ENCODE data around the gene CA6. TPM values are rescaled to one million over a fixed set of nuclear protein-coding genes. Genes with fewer than 3 reads are reported as not detected.

Gene CA6
- total and polyA plus RNA-seq, 2 of the 8 experiments (the other 6 are each of a cell fraction or from before 2014, with no cell fraction given), result not detected

DNA sequence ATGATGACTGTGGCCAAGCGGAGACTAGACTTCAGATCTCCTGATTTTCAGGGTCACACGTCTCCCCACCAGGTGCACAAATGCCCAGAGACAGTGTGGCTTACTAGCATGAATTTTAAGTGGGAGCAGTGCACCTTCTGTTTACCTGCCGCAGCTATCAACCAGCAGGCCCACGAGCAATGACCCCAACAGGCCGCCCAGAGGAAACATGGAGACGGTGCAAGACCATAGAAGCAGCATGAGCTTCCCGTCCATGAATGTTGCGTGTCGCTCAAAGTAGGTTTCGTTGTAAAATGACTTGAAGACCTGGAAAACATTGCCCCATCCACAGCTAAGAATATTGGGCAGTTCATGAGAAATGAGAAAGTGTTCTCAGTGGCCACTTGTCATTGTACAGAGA lies 77.1 kb downstream of the CA6 start:
- Histone ChIP-seq H2AK5ac (ENCODE audit: low read depth, low read length) (no peak overlapping the region), H3K36me3 (ENCODE audit: control insufficient read depth in 2 of 4, insufficient read depth in 4 of 4, low read length in 3 of 4) (no peaks in the 10 kb centered on the region), H2BK15ac (ENCODE audit: low read length) (no peak overlapping the region), H2AFZ (ENCODE audit: low read length) (no peak overlapping the region), H2BK120ac (replicated peaks; ENCODE audit: low read depth, low read length) (no peak overlapping the region), H2BK20ac (ENCODE audit: low read length) (no peak overlapping the region), H3K14ac (ENCODE audit: insufficient read length) (no peak overlapping the region), H3K79me2 (ENCODE audit: control insufficient read depth in 1 of 2, insufficient read depth in 2 of 2, low read length in 2 of 2) (no peaks in the 10 kb centered on the region), H4K8ac (ENCODE audit: extremely low read depth, insufficient read depth, low read length) (no peak overlapping the region), H3K23ac (ENCODE audit: insufficient read length) (no peak overlapping the region), H3K79me1 (ENCODE audit: low read depth, low read length) (no peaks in the 10 kb centered on the region; the same call in 1 of the 2 replicates), H3K4me2 (ENCODE audit: insufficient read depth in 1 of 2, low read depth in 2 of 2, low read length in 2 of 2) (no peak overlapping the region), H4K5ac (ENCODE audit: insufficient read length, low read depth, low read length) (no peak overlapping the region), H3K18ac (ENCODE audit: extremely low read depth, low read length) (no peak overlapping the region), H3K56ac (replicated peaks; ENCODE audit: insufficient read length, low read depth, low read length) (no peak overlapping the region), H2BK5ac (ENCODE audit: low read depth, low read length) (no peak overlapping the region), H4K91ac (replicated peaks; ENCODE audit: insufficient read length, low read length) (no peak overlapping the region), H4K20me1 (replicated peaks in 1 of 2; ENCODE audit: control insufficient read depth in 1 of 2, insufficient read depth in 2 of 2, low read length in 2 of 2) (no peaks in the 10 kb centered on the region), H3K4me1 (replicated peaks in 1 of 4; ENCODE audit: control insufficient read depth in 3 of 4, insufficient read depth in 4 of 4, low read length in 3 of 4) (no peaks in the 10 kb centered on the region), H3K27me3 (replicated peaks in 1 of 4; ENCODE audit: control insufficient read depth in 3 of 4, extremely low read depth in 1 of 4, insufficient read depth in 3 of 4, low read length in 3 of 4) (no peaks in the 10 kb centered on the region), H3K9me3 (ENCODE audit: insufficient read depth in 2 of 2, low read depth in 1 of 2, low read length in 1 of 2) (no peaks in the 10 kb centered on the region), H3K4ac (replicated peaks; ENCODE audit: insufficient read length, low read depth, low read length) (no peak overlapping the region), H3K27ac (ENCODE audit: low read depth, low read length) (no peak overlapping the region), H3K23me2 (ENCODE audit: low read depth, low read length) (no peaks in the 10 kb centered on the region), H3K9ac (replicated peaks in 1 of 4; ENCODE audit: extremely low read depth in 1 of 4, low read depth in 3 of 4, low read length in 3 of 4) (no peak overlapping the region), H3K4me3 (ENCODE audit: extremely low read depth in 1 of 4, insufficient read depth in 2 of 4, low read depth in 3 of 4, low read length in 4 of 4) (no peak overlapping the region), H2BK12ac (ENCODE audit: low read depth, low read length) (no peak overlapping the region)
- ChIA-PET CTCF (ENCODE audit: partially characterized antibody) (interaction anchor here (1.0 to 2.1 kb wide), 4 partner anchors 9 to 79 kb away, joined by 3 to 9 read pairs (median 5); no protein-coding TSS in a partner anchor), POLR2A (ENCODE audit: partially characterized antibody) (interaction anchor here (0.7 to 1.0 kb wide), 2 partner anchors 13 to 19 kb away, joined by 4 to 5 read pairs; no protein-coding TSS in a partner anchor)
- WGBS, 2 experiments (ENCODE audit: extremely low coverage in 1 of 2, insufficient coverage in 1 of 2, insufficient read length in 1 of 2, insufficient replicate concordance in 2 of 2, low coverage in 1 of 2, low lambda C conversion rate in 2 of 2, missing lambda C conversion rate in 1 of 2), result 95% methylated on average over 10 of the region's 10 CpGs; no CpG with 5 or more reads in 1 of the 2 experiments
- no peak for DNase-seq (ENCODE audit: low read depth in 1 of 2, low spot score in 2 of 2)
- no peak for TF ChIP-seq PHF8 (conservative IDR thresholded peaks at IDR 0.05; ENCODE audit: low read depth, low read length)
- TF ChIP-seq, protein P1, sequence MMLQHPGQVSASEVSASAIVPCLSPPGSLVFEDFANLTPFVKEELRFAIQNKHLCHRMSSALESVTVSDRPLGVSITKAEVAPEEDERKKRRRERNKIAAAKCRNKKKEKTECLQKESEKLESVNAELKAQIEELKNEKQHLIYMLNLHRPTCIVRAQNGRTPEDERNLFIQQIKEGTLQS (IDR thresholded peaks at IDR 0.05; ENCODE audit: insufficient read depth, low read depth, low read length), result no peak
- TF ChIP-seq, protein P2, sequence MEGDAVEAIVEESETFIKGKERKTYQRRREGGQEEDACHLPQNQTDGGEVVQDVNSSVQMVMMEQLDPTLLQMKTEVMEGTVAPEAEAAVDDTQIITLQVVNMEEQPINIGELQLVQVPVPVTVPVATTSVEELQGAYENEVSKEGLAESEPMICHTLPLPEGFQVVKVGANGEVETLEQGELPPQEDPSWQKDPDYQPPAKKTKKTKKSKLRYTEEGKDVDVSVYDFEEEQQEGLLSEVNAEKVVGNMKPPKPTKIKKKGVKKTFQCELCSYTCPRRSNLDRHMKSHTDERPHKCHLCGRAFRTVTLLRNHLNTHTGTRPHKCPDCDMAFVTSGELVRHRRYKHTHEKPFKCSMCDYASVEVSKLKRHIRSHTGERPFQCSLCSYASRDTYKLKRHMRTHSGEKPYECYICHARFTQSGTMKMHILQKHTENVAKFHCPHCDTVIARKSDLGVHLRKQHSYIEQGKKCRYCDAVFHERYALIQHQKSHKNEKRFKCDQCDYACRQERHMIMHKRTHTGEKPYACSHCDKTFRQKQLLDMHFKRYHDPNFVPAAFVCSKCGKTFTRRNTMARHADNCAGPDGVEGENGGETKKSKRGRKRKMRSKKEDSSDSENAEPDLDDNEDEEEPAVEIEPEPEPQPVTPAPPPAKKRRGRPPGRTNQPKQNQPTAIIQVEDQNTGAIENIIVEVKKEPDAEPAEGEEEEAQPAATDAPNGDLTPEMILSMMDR (IDR thresholded peaks at IDR 0.05; ENCODE audit: control extremely low read depth in 1 of 3, insufficient read depth in 1 of 3, low read depth in 1 of 3, low read length in 3 of 3), result peak in 1 of 3 experiments; percentile 27; a peak in 1 of 4 replicates
- no peak for FAIRE-seq
